OCI-LY3 (cell line): ENCODE measurements around the gene TMEM51.

Experiments used
- H2AFZ ChIP-seq: fragments of 200-600, 300-600 bp; shearing (Covaris generic); 2 replicates; pipeline ENCODE4 v1.6.0; 2014; ENCODE audit warnings: antibody characterized with exemption, low read depth, low read length
- H3K27ac ChIP-seq: fragments of 200-600, 300-600 bp; sonication (generic); 2 replicates; pipeline ENCODE4 v1.5.1; 2014; ENCODE audit warnings: mild to moderate bottlenecking, low read length, moderate library complexity, mixed read lengths
- H3K27me3 ChIP-seq: fragments of 200-600, 300-600 bp; sonication (generic); 2 replicates; pipeline ENCODE4 v1.6.1; 2014; ENCODE audit warnings: low read depth, low read length, mixed read lengths
- H3K36me3 ChIP-seq: fragments of 200-600, 300-600 bp; sonication (generic); replicated peaks from 2 replicates; pipeline ENCODE3; 2014; ENCODE audit warnings: low read depth, low read length, mixed read lengths
- H3K4me1 ChIP-seq: fragments of 300-600, 200-600 bp; sonication (generic); 2 replicates; pipeline ENCODE4 v1.6.1; 2014; ENCODE audit warnings: low read length, mixed read lengths
- H3K4me2 ChIP-seq: fragments of 200-600, 300-600 bp; sonication (generic); 2 replicates; pipeline ENCODE4 v1.6.1; 2014; ENCODE audit warnings: low read length, mixed read lengths
- H3K4me3 ChIP-seq: fragments of 300-600, 200-600 bp; sonication (generic); 2 replicates; pipeline ENCODE4 v1.5.1; 2014; ENCODE audit warnings: antibody characterized with exemption, mild to moderate bottlenecking, low read length, moderate library complexity
- H3K79me2 ChIP-seq: fragments of 300-600, 200-600 bp; shearing (Covaris generic); 2 replicates; pipeline ENCODE4 v1.6.1; 2014; ENCODE audit warnings: mild to moderate bottlenecking, low read length, mixed read lengths
- H3K9ac ChIP-seq: fragments of 300-600, 200-600 bp; shearing (Covaris generic); 2 replicates; pipeline ENCODE4 v1.6.0; 2014; ENCODE audit warnings: mild to moderate bottlenecking, low read length, moderate library complexity
- H3K9me3 ChIP-seq: fragments of 200-600, 300-600 bp; shearing (Covaris generic); 2 replicates; pipeline ENCODE4 v1.6.1; 2014; ENCODE audit warnings: low read length, mixed read lengths; ENCODE audit not compliant: insufficient read depth
- H4K20me1 ChIP-seq: fragments of 200-600, 300-600 bp; sonication (generic); 2 replicates; pipeline ENCODE4 v1.6.1; 2016; ENCODE audit warnings: low read length, mixed read lengths; ENCODE audit not compliant: insufficient read depth
- CTCF ChIP-seq: fragments of 200-600, 300-600 bp; sonication (generic); IDR thresholded peaks from 2 replicates; pipeline ENCODE4 v1.5.1; 2014; ENCODE audit warnings: antibody characterized with exemption, low read length, low read depth
- EZH2phosphoT487 ChIP-seq: fragments of 200-600 bp; shearing (Covaris generic); IDR thresholded peaks from 2 replicates; pipeline ENCODE4 v1.6.1; 2018; ENCODE audit warnings: antibody characterized with exemption, mixed run types, low read depth

The TMEM51 gene

GRCh38 chr1:15225461-15225860, 71.9 kb downstream of the TMEM51 start:
- Histone ChIP-seq H3K27me3 (no peaks in the 10 kb centered on the region), H3K4me2 (no peak overlapping the region), H3K36me3 (no peaks in the 10 kb centered on the region), H4K20me1 (no peaks in the 10 kb centered on the region), H3K9ac (no peak overlapping the region), H3K9me3 (no peaks in the 10 kb centered on the region), H3K4me1 (no peaks in the 10 kb centered on the region), H3K27ac (no peak overlapping the region), H3K4me3 (no peak overlapping the region), H3K79me2 (no peaks in the 10 kb centered on the region), H2AFZ (no peak overlapping the region)
- no peak for TF ChIP-seq CTCF
- TF ChIP-seq EZH2phosphoT487, result no peak

- Histone ChIP-seq H3K4me2 (no peak overlapping the region), H3K9me3 (no peaks in the 10 kb centered on the region), H3K27ac (no peak overlapping the region), H3K79me2 (no peaks in the 10 kb centered on the region), H3K9ac (no peak overlapping the region), H3K4me1 (peaks cover 6% of the 10 kb centered on the region), H2AFZ (no peak overlapping the region), H3K4me3 (no peak overlapping the region), H3K27me3 (no peaks in the 10 kb centered on the region), H3K36me3 (no peaks in the 10 kb centered on the region), H4K20me1 (no peaks in the 10 kb centered on the region)
- TF ChIP-seq CTCF (no peak), EZH2phosphoT487 (no peak)
Measured at GRCh38 chr1:15226388-15227255, 73.1 kb downstream of the TMEM51 start.

GRCh38 chr1:15229707-15230131, 76.2 kb downstream of the TMEM51 start:
- Histone ChIP-seq H3K9ac (no peak overlapping the region), H3K4me1 (peaks cover 11% of the 10 kb centered on the region), H3K27ac (no peak overlapping the region), H3K4me2 (no peak overlapping the region), H2AFZ (no peak overlapping the region), H3K79me2 (no peaks in the 10 kb centered on the region), H3K27me3 (no peaks in the 10 kb centered on the region), H4K20me1 (no peaks in the 10 kb centered on the region), H3K36me3 (no peaks in the 10 kb centered on the region), H3K9me3 (no peaks in the 10 kb centered on the region), H3K4me3 (no peak overlapping the region)
- TF ChIP-seq CTCF (no peak), EZH2phosphoT487 (no peak)

GRCh38 chr1:15231714-15232201, 78.2 kb downstream of the TMEM51 start:
- Histone ChIP-seq H3K4me2 (peak overlapping the region; percentile 35; the same call in 1 of the 2 replicates), H3K9ac (no peak overlapping the region), H3K27ac (no peak overlapping the region), H4K20me1 (no peaks in the 10 kb centered on the region), H3K79me2 (no peaks in the 10 kb centered on the region), H3K4me3 (no peak overlapping the region), H3K9me3 (no peaks in the 10 kb centered on the region), H3K27me3 (no peaks in the 10 kb centered on the region), H3K4me1 (peaks cover 11% of the 10 kb centered on the region), H2AFZ (no peak overlapping the region), H3K36me3 (no peaks in the 10 kb centered on the region)
- TF ChIP-seq CTCF (no peak), EZH2phosphoT487 (no peak)
